Kidney epithelial cell (primary cell): ENCODE measurements around the gene ZNF189. TPM values are rescaled to one million over a fixed set of nuclear protein-coding genes. Genes with fewer than 3 reads are reported as not detected.

Experiments used
- DNase-seq: peaks from one replicate; pipeline ENCODE4 v3.0.0-alpha.2; 2010; ENCODE audit warnings: low read depth
- H3K27me3 ChIP-seq: 2 replicates; pipeline ENCODE4 v1.6.0; 2011; ENCODE audit warnings: low read length; ENCODE audit not compliant: control insufficient read depth, insufficient read depth
- H3K36me3 ChIP-seq: 2 replicates; pipeline ENCODE4 v1.5.1; 2011; ENCODE audit warnings: low read length; ENCODE audit not compliant: control insufficient read depth, insufficient read depth
- H3K4me3 ChIP-seq: 2 replicates; pipeline ENCODE4 v1.5.1; 2011; ENCODE audit warnings: low read depth, mild to moderate bottlenecking, control low read depth, low read length
- total RNA-seq: library from RNA; depleted of rRNA; stranded (reverse); fragments of >200 nt; gene quantifications from 2 replicates; pipeline ENCODE4 v1.2.3, GENCODE V29; 2015
- TF ChIP-seq, protein P1 (sequence below): IDR thresholded peaks from 2 replicates; pipeline ENCODE4 v1.5.1; 2011; ENCODE audit warnings: mild to moderate bottlenecking, moderate library complexity, low read length, control low read depth, inconsistent platforms; ENCODE audit not compliant: insufficient read depth, poor library complexity, severe bottlenecking

ZNF189 gene
- total RNA-seq, 1 donor from 2014 or later = 11.0 TPM

- no peaks in the 10 kb centered on the region for H3K27me3 ChIP-seq
- no peak for DNase-seq
- TF ChIP-seq, protein P1, sequence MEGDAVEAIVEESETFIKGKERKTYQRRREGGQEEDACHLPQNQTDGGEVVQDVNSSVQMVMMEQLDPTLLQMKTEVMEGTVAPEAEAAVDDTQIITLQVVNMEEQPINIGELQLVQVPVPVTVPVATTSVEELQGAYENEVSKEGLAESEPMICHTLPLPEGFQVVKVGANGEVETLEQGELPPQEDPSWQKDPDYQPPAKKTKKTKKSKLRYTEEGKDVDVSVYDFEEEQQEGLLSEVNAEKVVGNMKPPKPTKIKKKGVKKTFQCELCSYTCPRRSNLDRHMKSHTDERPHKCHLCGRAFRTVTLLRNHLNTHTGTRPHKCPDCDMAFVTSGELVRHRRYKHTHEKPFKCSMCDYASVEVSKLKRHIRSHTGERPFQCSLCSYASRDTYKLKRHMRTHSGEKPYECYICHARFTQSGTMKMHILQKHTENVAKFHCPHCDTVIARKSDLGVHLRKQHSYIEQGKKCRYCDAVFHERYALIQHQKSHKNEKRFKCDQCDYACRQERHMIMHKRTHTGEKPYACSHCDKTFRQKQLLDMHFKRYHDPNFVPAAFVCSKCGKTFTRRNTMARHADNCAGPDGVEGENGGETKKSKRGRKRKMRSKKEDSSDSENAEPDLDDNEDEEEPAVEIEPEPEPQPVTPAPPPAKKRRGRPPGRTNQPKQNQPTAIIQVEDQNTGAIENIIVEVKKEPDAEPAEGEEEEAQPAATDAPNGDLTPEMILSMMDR = no peak
- H3K36me3 ChIP-seq = no peaks in the 10 kb centered on the region
- H3K4me3 ChIP-seq = no peak overlapping the region
These were observed 18.7 kb downstream of the ZNF189 start for GRCh38 chr9:101417389-101417788.

DNA sequence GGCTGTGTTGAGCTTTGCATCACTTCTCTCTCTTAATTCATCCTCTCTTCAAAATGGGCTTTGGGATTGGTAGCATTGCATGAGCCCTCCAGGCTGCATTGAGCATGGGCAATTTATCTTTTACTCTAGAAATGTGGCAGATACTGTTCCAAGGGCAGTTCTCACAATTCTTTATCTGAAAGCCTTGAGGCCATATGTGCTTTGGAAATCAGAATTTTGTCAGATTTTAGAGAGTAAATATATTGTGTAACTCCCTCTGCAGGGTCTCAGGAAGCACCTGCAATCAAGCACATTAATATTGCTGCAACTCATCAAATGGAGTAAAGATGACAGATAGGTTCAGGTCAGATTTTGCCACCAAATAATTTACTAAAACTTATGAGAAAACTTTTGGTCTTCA, 19.3 kb downstream of the ZNF189 start:
- H3K36me3 ChIP-seq = no peaks in the 10 kb centered on the region
- no peak for DNase-seq
- no peak overlapping the region for H3K4me3 ChIP-seq
- TF ChIP-seq, protein P1 = no peak
- no peaks in the 10 kb centered on the region for H3K27me3 ChIP-seq

DNA sequence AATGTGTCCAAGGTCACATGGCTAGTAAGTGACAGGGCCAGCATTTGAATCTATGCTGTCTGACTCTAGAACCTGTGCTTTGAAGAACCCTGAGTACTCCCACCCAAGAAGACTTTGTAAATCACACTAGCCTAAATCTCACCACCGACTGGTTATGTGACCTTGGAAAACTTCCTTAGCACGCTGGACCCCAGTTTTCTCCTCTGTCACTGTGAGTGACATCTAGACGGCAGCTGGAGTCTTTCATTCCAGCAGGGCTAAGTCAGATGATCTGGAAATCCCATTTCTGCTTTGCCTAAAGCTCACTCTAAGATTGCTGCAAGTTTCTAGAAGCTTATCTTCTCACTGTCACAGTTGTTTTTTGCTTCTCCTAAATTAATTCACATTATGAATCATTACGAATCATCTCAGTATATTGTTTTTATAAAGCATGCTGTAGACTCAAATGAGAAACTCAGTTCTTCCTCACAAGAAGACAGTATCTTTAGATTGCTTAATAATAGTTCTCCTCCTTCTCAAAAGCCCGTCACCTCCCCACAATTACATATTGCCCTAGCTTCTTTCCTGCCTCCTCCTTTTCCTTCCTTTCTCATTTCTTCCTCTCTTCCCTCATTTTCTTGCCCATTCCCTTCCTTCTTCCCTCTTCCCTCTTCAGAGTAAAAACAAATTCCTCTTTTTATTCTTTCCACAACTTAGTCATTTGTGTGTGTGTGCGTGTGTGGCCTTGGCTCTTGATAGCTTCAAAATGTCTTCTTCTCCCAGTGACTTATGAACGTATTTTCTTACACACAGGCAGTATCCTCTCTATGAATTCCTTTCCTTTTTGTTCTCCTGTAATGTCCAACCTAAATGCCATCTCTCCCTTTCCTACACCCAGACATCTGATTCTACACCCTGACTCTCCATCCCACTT, 20.1 kb downstream of the ZNF189 start:
- TF ChIP-seq, protein P1 = no peak
- DNase-seq = no peak
- H3K27me3 ChIP-seq = no peaks in the 10 kb centered on the region
- H3K4me3 ChIP-seq = no peak overlapping the region
- no peaks in the 10 kb centered on the region for H3K36me3 ChIP-seq

DNA sequence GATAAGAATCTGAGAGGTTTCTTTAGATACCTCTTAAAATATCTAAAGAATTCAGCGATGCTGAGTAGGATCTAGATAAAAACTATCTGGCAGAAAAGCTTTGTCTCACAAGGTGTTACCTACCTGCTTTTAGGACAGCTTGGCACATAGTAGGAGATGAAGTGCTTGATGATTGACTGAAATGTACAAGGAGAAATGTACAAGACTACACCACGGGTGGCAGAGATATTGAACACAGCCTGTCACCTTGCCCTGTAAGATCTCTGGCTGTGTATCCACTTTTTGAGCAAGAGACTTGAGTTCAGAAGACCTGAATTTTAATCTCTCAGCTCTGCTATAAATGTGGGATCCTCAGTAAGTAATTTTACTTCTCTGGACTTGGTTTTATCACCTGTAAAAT, 21.2 kb downstream of the ZNF189 start:
- H3K4me3 ChIP-seq = no peak overlapping the region
- TF ChIP-seq, protein P1 = no peak
- H3K36me3 ChIP-seq = no peaks in the 10 kb centered on the region
- no peak for DNase-seq
- no peaks in the 10 kb centered on the region for H3K27me3 ChIP-seq

GRCh38 chr9:101421653-101422065, 23.0 kb downstream of the ZNF189 start:
- TF ChIP-seq, protein P1 = no peak
- no peaks in the 10 kb centered on the region for H3K27me3 ChIP-seq
- no peak for DNase-seq
- no peak overlapping the region for H3K4me3 ChIP-seq
- H3K36me3 ChIP-seq = no peaks in the 10 kb centered on the region

DNA sequence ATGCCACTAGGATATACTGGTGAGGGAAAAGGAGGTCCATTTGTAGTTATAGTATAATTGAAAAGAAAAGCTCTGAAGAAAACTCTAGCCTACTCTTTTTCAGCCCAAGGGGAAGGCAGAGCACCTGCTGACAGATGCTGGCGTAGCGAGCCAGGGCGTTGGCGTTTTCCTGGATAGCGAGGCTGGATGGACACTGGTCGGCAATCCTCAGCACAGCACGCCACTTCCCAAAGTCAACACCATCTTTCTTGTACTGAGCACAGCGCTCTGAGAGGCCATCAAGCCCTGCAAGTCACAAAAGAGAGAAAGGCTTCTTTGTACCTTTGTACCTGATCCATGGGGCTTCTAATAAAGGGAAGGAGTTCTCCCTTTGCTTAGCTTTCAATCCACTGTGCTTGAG, 28.7 kb downstream of the ZNF189 start:
- no peaks in the 10 kb centered on the region for H3K27me3 ChIP-seq
- DNase-seq = no peak
- TF ChIP-seq, protein P1 = no peak
- H3K4me3 ChIP-seq = no peak overlapping the region
- H3K36me3 ChIP-seq = no peaks in the 10 kb centered on the region
